K562 (cell line): ENCODE results near the gene NADSYN1. TPM values are rescaled to one million over a fixed set of nuclear protein-coding genes. Genes with fewer than 3 reads are reported as not detected.

ENCODE experiments used
- CREB3 ChIP-seq: fragments of 450-650 bp; conservative IDR thresholded peaks from 2 replicates; pipeline ENCODE4 v1.6.1; 2016; ENCODE audit warnings: missing genetic modification characterization, low read depth, mild to moderate bottlenecking, missing compliant biosample characterization, moderate library complexity
- HDAC2 ChIP-seq: fragments of 450-650 bp; IDR thresholded peaks from 2 replicates; pipeline ENCODE4 v1.6.1; 2016; ENCODE audit warnings: mild to moderate bottlenecking
- MCM7 ChIP-seq, 2 experiments: fragments of 450-650 bp; IDR thresholded peaks; 2 replicates each; pipeline ENCODE4 v1.6.1; 2016 to 2018
- NR2C2 ChIP-seq, 2 experiments: fragments of 200-800 bp in 1 of 2; sonication (Bioruptor generic) in 1 of 2; sonication (generic) in 1 of 2; formaldehyde crosslinking in 1 of 2; IDR thresholded peaks; 2 replicates each; pipeline versions ENCODE4 v1.6.1 to v1.8.0; 2016 to 2022; ENCODE audit warnings: mild to moderate bottlenecking in 1 of 2, missing compliant biosample characterization in 1 of 2, missing genetic modification characterization in 1 of 2, missing genetic modification reagents in 1 of 2
- PHF21A ChIP-seq: fragments of 450-650 bp; IDR thresholded peaks from 2 replicates; pipeline ENCODE4 v1.6.1; 2017; ENCODE audit warnings: low read depth, borderline replicate concordance
- SIN3A ChIP-seq, 2 experiments: fragments of 150-350 bp in 1 of 2; IDR thresholded peaks; 2 replicates each; pipeline ENCODE4 v1.6.1; 2011 to 2016; ENCODE audit warnings: borderline replicate concordance in 2 of 2, low read depth in 2 of 2, low read length in 2 of 2, mild to moderate bottlenecking in 2 of 2, moderate library complexity in 2 of 2; ENCODE audit not compliant: control insufficient read depth in 1 of 2
- SMAD2 ChIP-seq: fragments of 150-350 bp; IDR thresholded peaks from 2 replicates; pipeline ENCODE4 v1.6.1; 2014; ENCODE audit warnings: low read depth, mild to moderate bottlenecking, low read length
- SUPT5H ChIP-seq: fragments of 450-650 bp; IDR thresholded peaks from 2 replicates; pipeline ENCODE4 v1.6.1; 2016
- TFE3 ChIP-seq: fragments of 450-650 bp; formaldehyde crosslinking; IDR thresholded peaks from 2 replicates; pipeline ENCODE4 v1.4.0; 2020; ENCODE audit warnings: mild to moderate bottlenecking, mixed read lengths
- polyA plus RNA-seq, 8 experiments: library from polyadenylated mRNA; depleted of rRNA in 4 of 8; stranded (reverse) in 5 of 8; unstranded in 3 of 8; fragments of >200 nt; fragmentation: Nextera tagmentation in 2 of 8; fragmentation: Illumina TruSeq in 1 of 8; extraction: Ambion mirVana in 2 of 8; extraction: Trizol in 1 of 8; gene quantifications; 2 replicates each; pipeline versions ENCODE4 v1.2.1 to v1.2.3, GENCODE V29; 2011 to 2014; ENCODE audit warnings: inconsistent platforms in 1 of 8, missing spikeins in 1 of 8
- total RNA-seq, 7 experiments: library from RNA; depleted of rRNA in 6 of 7; stranded (reverse); fragments of >200 nt in 6 of 7; fragmentation: Illumina TruSeq in 2 of 7; extraction: Trizol in 2 of 7; gene quantifications; 2 replicates each; pipeline versions ENCODE4 v1.2.1 to v1.2.3, GENCODE V29; 2011 to 2021; ENCODE audit warnings: low replicate concordance in 1 of 7

The NADSYN1 gene
- total and polyA plus RNA-seq, 9 of the 15 experiments (the other 6 are each of a cell fraction or from before 2014, with no cell fraction given), result 12.7 to 57.3 (median 42.1) TPM

- TF ChIP-seq CREB3 (tag), result no peak
- no peak for TF ChIP-seq PHF21A
- no peak for TF ChIP-seq MCM7 (IDR thresholded peaks at IDR 0.05)
- TF ChIP-seq HDAC2, result no peak
- TF ChIP-seq TFE3 (CRISPR knock-in tag), result no peak
- no peak for TF ChIP-seq NR2C2 (CRISPR knock-in tag; IDR thresholded peaks at IDR 0.05)
- TF ChIP-seq NR2C2 (tag; IDR thresholded peaks at IDR 0.05), result no peak
- TF ChIP-seq SUPT5H, result no peak
- no peak for TF ChIP-seq SIN3A (IDR thresholded peaks at IDR 0.05; ENCODE audit: borderline replicate concordance in 2 of 2, control insufficient read depth in 1 of 2, low read depth in 2 of 2, low read length in 2 of 2)
- TF ChIP-seq SMAD2, result no peak
- TF ChIP-seq, all 486 proteins: peak for 0
These were observed 8.7 kb downstream of the NADSYN1 start (continued) for GRCh38 chr11:71461696-71462095.
